GM12878 (cell line): ENCODE data around the gene GPR137B. TPM values are rescaled to one million over a fixed set of nuclear protein-coding genes. Genes with fewer than 3 reads are reported as not detected.

Experiments used
- ATAC-seq: fragments of 200-7000 bp; cut with Tn5 transposase; 3 replicates; pipeline ENCODE4 v1.9.1; 2020; ENCODE audit warnings: mild to moderate bottlenecking, moderate library complexity
- BruUV-seq: library from RNA; stranded (reverse); fragments of 400-500 nt; replicated peaks from 2 replicates; lab custom pipeline; 2021; lab: Mats Ljungman, UMichigan
- CTCF ChIA-PET: fragments of 300-600 bp; sonication (Branson Sonifier 250); formaldehyde crosslinking; extraction: SDS; loops from one replicate; lab custom pipeline; 2021; ENCODE audit warnings: inconsistent platforms; lab: Yijun Ruan, JAX
- POLR2A ChIA-PET: fragments of 350-600 bp; formaldehyde crosslinking; extraction: SDS; loops from one replicate; lab custom pipeline; 2021; ENCODE audit warnings: inconsistent platforms; lab: Charles Lee
- RAD21 ChIA-PET: fragments of 300-600 bp; sonication (Branson Sonifier 250); formaldehyde crosslinking; loops from one replicate; lab custom pipeline; 2023; ENCODE audit warnings: antibody characterized with exemption; ENCODE audit not compliant: unreplicated experiment; lab: Charles Lee
- SMC1A ChIA-PET: fragments of 300-600 bp; sonication (Branson Sonifier 250); formaldehyde crosslinking; loops from one replicate; lab custom pipeline; 2023; ENCODE audit not compliant: unreplicated experiment, uncharacterized antibody; lab: Charles Lee
- DNase-seq: peaks from one replicate; pipeline ENCODE4 v3.0.0-alpha.2; 2011; ENCODE audit warnings: low read depth, low spot score
- FAIRE-seq: peaks from 3 replicates; lab custom pipeline; 2011; peaks lifted over from hg19 to GRCh38; lab: Jason Lieb, UNC
- H2AFZ ChIP-seq: 2 replicates; pipeline ENCODE4 v1.6.0; 2011; ENCODE audit warnings: low read depth, low read length, control low read depth; ENCODE audit not compliant: control insufficient read depth
- H3K27ac ChIP-seq: 2 replicates; pipeline ENCODE4 v1.5.1; 2011; ENCODE audit warnings: control low read depth; ENCODE audit not compliant: control insufficient read depth, insufficient read depth
- H3K27me3 ChIP-seq, 2 experiments: replicated peaks in 1 of 2; 2 replicates each; pipeline versions ENCODE4 v1.6.0 to v1.6.1; 2011; ENCODE audit warnings: low read length in 1 of 2; ENCODE audit not compliant: control insufficient read depth in 2 of 2, insufficient read depth in 2 of 2
- H3K36me3 ChIP-seq, 2 experiments: 2 replicates each; pipeline ENCODE4 v1.5.1; 2011; ENCODE audit warnings: low read length in 1 of 2; ENCODE audit not compliant: control insufficient read depth in 2 of 2, insufficient read depth in 2 of 2
- H3K4me1 ChIP-seq: 2 replicates; pipeline ENCODE4 v1.6.1; 2011; ENCODE audit warnings: mild to moderate bottlenecking, low read length, moderate library complexity, mixed read lengths; ENCODE audit not compliant: control insufficient read depth, insufficient read depth
- H3K4me2 ChIP-seq: 2 replicates; pipeline ENCODE4 v1.6.0; 2011; ENCODE audit warnings: control low read depth; ENCODE audit not compliant: control insufficient read depth, insufficient read depth
- H3K4me3 ChIP-seq: fragments of 200-600 bp; sonication (generic); 2 replicates; pipeline ENCODE4 v1.5.1; 2016
- H3K79me2 ChIP-seq: 2 replicates; pipeline ENCODE4 v1.6.0; 2011; ENCODE audit warnings: low read length; ENCODE audit not compliant: control insufficient read depth, insufficient read depth
- H3K9ac ChIP-seq: 2 replicates; pipeline ENCODE4 v1.8.0; 2011; ENCODE audit warnings: low read length, control low read depth, mixed read lengths; ENCODE audit not compliant: control insufficient read depth, insufficient read depth
- H3K9me3 ChIP-seq: replicated peaks from 3 replicates; pipeline ENCODE4 v1.5.1; 2011; ENCODE audit warnings: mild to moderate bottlenecking, low read length; ENCODE audit not compliant: control insufficient read depth, insufficient read depth
- H4K20me1 ChIP-seq: 2 replicates; pipeline ENCODE4 v1.6.0; 2011; ENCODE audit not compliant: control insufficient read depth, insufficient read depth
- TAF1 ChIP-seq: IDR thresholded peaks from 2 replicates; pipeline ENCODE4 v1.6.1; 2011; ENCODE audit warnings: mild to moderate bottlenecking, low read depth, low read length, borderline replicate concordance
- WGBS: methylation state at CpG from one replicate; pipeline ENCODE4 v1.1.6; 2016; ENCODE audit warnings: low lambda C conversion rate; ENCODE audit not compliant: insufficient replicate concordance, insufficient coverage; ENCODE audit errors: missing lambda C conversion rate; 5-methylcytosine and 5-hydroxymethylcytosine counted together
- in situ Hi-C: fragments of 300-500 bp; cut with MboI; formaldehyde crosslinking; loops from 9 replicates; pipeline ENCODE4 v1.14.3; 2018; ENCODE audit warnings: mixed read lengths
- intact Hi-C: fragments of 100-400 bp; cut with micrococcal nuclease; formaldehyde crosslinking; loops from one replicate; pipeline ENCODE4 v1.14.2; 2022; ENCODE audit not compliant: unreplicated experiment
- polyA plus RNA-seq, 11 experiments: library from polyadenylated mRNA; depleted of rRNA in 4 of 11; unstranded in 6 of 11; stranded (reverse) in 5 of 11; fragments of >200 nt; fragmentation: Nextera tagmentation in 4 of 11; fragmentation: Illumina TruSeq in 1 of 11; extraction: Ambion mirVana in 4 of 11; extraction: Trizol in 1 of 11; gene quantifications; 1 replicate in 1 of 11; 2 replicates in 10 of 11; pipeline versions ENCODE4 v1.2.1 to v1.2.3, GENCODE V29; 2011 to 2016; ENCODE audit warnings: inconsistent platforms in 2 of 11, missing spikeins in 2 of 11, low read depth in 1 of 11
- total RNA-seq, 4 experiments: library from RNA; depleted of rRNA in 3 of 4; stranded (reverse); fragments of >200 nt in 3 of 4; fragmentation: Illumina TruSeq in 1 of 4; extraction: Trizol in 1 of 4; gene quantifications; 2 replicates each; pipeline versions ENCODE4 v1.2.1 to v1.2.3, GENCODE V29; 2013 to 2021
- TF ChIP-seq, protein P1 (sequence below): fragments of 450-650 bp; IDR thresholded peaks from 2 replicates; pipeline ENCODE4 v1.6.1; 2016; ENCODE audit warnings: mild to moderate bottlenecking
- TF ChIP-seq, protein P2 (sequence below): fragments of 450-650 bp; IDR thresholded peaks from 2 replicates; pipeline ENCODE4 v1.6.1; 2018; ENCODE audit warnings: mild to moderate bottlenecking, low read depth, moderate library complexity; ENCODE audit not compliant: partially characterized antibody

The GPR137B gene
- total and polyA plus RNA-seq, 10 of the 15 experiments (the other 5 are each of a cell fraction or from before 2014, with no cell fraction given), result 5.4 to 20.8 (median 12.5) TPM

DNA sequence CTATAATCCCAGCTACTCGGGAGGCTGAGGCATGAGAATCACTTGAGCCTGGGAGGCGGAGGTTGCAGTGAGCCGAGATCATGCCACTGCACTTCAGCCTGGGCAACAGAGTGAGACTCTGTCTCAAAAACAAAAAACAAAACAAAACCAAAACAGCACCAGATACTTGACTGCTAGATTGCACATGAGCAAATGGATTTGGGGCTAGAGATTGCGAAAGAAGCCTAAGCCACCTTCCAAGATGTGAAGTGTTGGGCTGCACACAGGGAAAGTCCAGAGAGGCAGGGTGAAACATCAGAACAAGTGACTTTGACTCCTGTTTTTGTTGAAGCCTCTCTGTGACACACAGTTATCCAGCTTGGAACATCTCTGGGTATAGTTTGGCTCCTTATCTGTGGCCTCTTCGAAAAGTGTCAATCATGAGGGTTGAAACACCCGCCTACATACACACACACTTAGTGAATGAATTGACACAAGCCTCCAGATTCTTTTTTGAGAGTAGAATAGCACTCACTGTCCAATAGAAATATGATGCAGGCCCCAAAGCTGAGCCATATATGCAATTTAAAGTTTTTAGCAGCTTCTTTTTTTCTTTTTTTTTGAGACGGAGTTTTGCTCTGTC, 34.2 kb upstream of the GPR137B start:
- Histone ChIP-seq H3K36me3 (no peaks in the 10 kb centered on the region), H3K4me2 (no peak overlapping the region), H3K9ac (no peak overlapping the region), H3K27me3 (no peaks in the 10 kb centered on the region), H3K79me2 (no peaks in the 10 kb centered on the region), H3K4me3 (no peak overlapping the region), H4K20me1 (no peaks in the 10 kb centered on the region; the same call in 1 of the 2 replicates), H3K9me3 (no peaks in the 10 kb centered on the region), H3K4me1 (no peaks in the 10 kb centered on the region), H3K27ac (no peak overlapping the region)
- RAD21 ChIA-PET, result interaction anchor here (0.6 to 1.8 kb wide), 7 partner anchors 9 to 396 kb away, joined by 3 to 13 read pairs (median 3); no protein-coding TSS in a partner anchor
- 83% methylated on average over 7 of the region's 7 CpGs for WGBS
- FAIRE-seq (no peak), DNase-seq (no peak)
- no TSS peak for BruUV-seq
- CTCF ChIA-PET, result interaction anchor here (0.7 to 2.9 kb wide), 19 partner anchors 10 to 651 kb away, joined by 3 to 12 read pairs (median 3); no protein-coding TSS in a partner anchor
- in situ Hi-C loops, result loop anchor here (5.0 to 25.0 kb wide), 5 partner anchors 179 to 1457 kb away; partner anchors contain the start of gene ERO1B
- POLR2A ChIA-PET, result interaction anchor here (1.5 kb wide), 1 partner anchor 33 kb away, joined by 3 read pairs; no protein-coding TSS in a partner anchor
- SMC1A ChIA-PET, result interaction anchor here (0.7 to 4.2 kb wide), 11 partner anchors 9 to 382 kb away, joined by 3 to 30 read pairs (median 3); no protein-coding TSS in a partner anchor
- TF ChIP-seq, protein P1, sequence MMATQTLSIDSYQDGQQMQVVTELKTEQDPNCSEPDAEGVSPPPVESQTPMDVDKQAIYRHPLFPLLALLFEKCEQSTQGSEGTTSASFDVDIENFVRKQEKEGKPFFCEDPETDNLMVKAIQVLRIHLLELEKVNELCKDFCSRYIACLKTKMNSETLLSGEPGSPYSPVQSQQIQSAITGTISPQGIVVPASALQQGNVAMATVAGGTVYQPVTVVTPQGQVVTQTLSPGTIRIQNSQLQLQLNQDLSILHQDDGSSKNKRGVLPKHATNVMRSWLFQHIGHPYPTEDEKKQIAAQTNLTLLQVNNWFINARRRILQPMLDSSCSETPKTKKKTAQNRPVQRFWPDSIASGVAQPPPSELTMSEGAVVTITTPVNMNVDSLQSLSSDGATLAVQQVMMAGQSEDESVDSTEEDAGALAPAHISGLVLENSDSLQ, result peak; percentile 31
- TF ChIP-seq TAF1, result no peak
- TF ChIP-seq, all 136 proteins: peak for 1
- intact Hi-C loops, result loop anchor here (5.0 to 10.0 kb wide), 4 partner anchors 97 to 1457 kb away; no protein-coding TSS in a partner anchor
- no peak overlapping the region for H2AFZ ChIP-seq
- no peak for ATAC-seq

DNA sequence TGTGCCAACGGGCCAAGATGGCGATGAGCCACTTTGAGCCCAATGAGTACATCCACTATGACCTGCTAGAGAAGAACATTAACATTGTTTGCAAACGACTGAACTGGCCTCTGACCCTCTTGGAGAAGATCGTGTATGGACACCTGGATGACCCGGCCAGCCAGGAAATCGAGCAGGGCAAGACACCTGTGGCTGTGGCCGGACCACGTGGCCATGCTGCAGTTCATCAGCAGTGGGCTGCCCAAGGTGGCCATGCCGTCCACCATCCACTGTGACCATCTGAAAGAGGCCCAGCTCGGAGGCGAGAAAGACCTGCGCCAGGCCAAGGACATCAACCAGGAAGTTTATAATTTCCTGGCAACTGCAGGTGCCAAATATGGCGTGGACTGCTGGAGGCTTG, 32.2 kb upstream of the GPR137B start:
- H4K20me1 ChIP-seq, result no peaks in the 10 kb centered on the region
- H3K27ac ChIP-seq, result no peak overlapping the region
- 75% methylated on average over 13 of the region's 13 CpGs for WGBS
- no peaks in the 10 kb centered on the region for H3K4me1 ChIP-seq
- no peak for ATAC-seq
- no peak overlapping the region for H3K9ac ChIP-seq
- no peak overlapping the region for H3K4me3 ChIP-seq
- no peaks in the 10 kb centered on the region for H3K79me2 ChIP-seq
- no peak overlapping the region for H2AFZ ChIP-seq
- H3K27me3 ChIP-seq, result no peaks in the 10 kb centered on the region
- RAD21 ChIA-PET, result interaction anchor here (0.8 to 2.6 kb wide), 3 partner anchors 11 to 28 kb away, joined by 3 to 9 read pairs (median 5); no protein-coding TSS in a partner anchor
- SMC1A ChIA-PET, result interaction anchor here (0.7 to 4.2 kb wide), 7 partner anchors 14 to 380 kb away, joined by 3 to 30 read pairs (median 4); no protein-coding TSS in a partner anchor
- TF ChIP-seq, protein P2, sequence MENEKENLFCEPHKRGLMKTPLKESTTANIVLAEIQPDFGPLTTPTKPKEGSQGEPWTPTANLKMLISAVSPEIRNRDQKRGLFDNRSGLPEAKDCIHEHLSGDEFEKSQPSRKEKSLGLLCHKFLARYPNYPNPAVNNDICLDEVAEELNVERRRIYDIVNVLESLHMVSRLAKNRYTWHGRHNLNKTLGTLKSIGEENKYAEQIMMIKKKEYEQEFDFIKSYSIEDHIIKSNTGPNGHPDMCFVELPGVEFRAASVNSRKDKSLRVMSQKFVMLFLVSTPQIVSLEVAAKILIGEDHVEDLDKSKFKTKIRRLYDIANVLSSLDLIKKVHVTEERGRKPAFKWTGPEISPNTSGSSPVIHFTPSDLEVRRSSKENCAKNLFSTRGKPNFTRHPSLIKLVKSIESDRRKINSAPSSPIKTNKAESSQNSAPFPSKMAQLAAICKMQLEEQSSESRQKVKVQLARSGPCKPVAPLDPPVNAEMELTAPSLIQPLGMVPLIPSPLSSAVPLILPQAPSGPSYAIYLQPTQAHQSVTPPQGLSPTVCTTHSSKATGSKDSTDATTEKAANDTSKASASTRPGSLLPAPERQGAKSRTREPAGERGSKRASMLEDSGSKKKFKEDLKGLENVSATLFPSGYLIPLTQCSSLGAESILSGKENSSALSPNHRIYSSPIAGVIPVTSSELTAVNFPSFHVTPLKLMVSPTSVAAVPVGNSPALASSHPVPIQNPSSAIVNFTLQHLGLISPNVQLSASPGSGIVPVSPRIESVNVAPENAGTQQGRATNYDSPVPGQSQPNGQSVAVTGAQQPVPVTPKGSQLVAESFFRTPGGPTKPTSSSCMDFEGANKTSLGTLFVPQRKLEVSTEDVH, result no peak
- CTCF ChIA-PET, result interaction anchor here (1.1 to 2.9 kb wide), 8 partner anchors 11 to 377 kb away, joined by 3 to 11 read pairs (median 4); no protein-coding TSS in a partner anchor
- in situ Hi-C loops, result loop anchor here (5.0 to 25.0 kb wide), 3 partner anchors 177 to 1027 kb away; partner anchors contain the start of gene ERO1B
- no peak for DNase-seq
- H3K36me3 ChIP-seq, result no peaks in the 10 kb centered on the region
- no peak overlapping the region for H3K4me2 ChIP-seq
- no TSS peak for BruUV-seq
- POLR2A ChIA-PET, result no interaction called here
- no peaks in the 10 kb centered on the region for H3K9me3 ChIP-seq
- intact Hi-C loops, result no loop called here
- FAIRE-seq, result no peak
